H9 (cell line): ENCODE measurements around the gene ACVR1. TPM values are rescaled to one million over a fixed set of nuclear protein-coding genes. Genes with fewer than 3 reads are reported as not detected.

ENCODE experiments used
- DNase-seq: peaks from one replicate; pipeline ENCODE4 v3.0.0-alpha.2; 2017
- H2AFZ ChIP-seq: one replicate; pipeline ENCODE4 v1.6.1; 2013; ENCODE audit warnings: mild to moderate bottlenecking, low read length, control low read depth, moderate library complexity
- H2AK5ac ChIP-seq: 2 replicates; pipeline ENCODE4 v1.6.1; 2013; ENCODE audit warnings: low read length, control low read depth, mixed read lengths; ENCODE audit not compliant: insufficient read length
- H2BK120ac ChIP-seq: one replicate; pipeline ENCODE4 v1.6.1; 2013; ENCODE audit warnings: low read depth, mild to moderate bottlenecking, low read length, control low read depth, inconsistent platforms; ENCODE audit not compliant: poor library complexity, severe bottlenecking
- H2BK12ac ChIP-seq: 2 replicates; pipeline ENCODE4 v1.6.1; 2013; ENCODE audit warnings: low read length, control low read depth, mixed read lengths, low read depth; ENCODE audit not compliant: insufficient read length
- H2BK15ac ChIP-seq: 2 replicates; pipeline ENCODE4 v1.6.1; 2013; ENCODE audit warnings: low read depth, low read length, control low read depth
- H2BK20ac ChIP-seq: one replicate; pipeline ENCODE4 v1.6.1; 2013; ENCODE audit warnings: low read depth, mild to moderate bottlenecking, low read length, control low read depth, inconsistent platforms; ENCODE audit not compliant: poor library complexity, severe bottlenecking
- H2BK5ac ChIP-seq: 2 replicates; pipeline ENCODE4 v1.6.1; 2013; ENCODE audit warnings: low read length, control low read depth, mixed read lengths; ENCODE audit not compliant: insufficient read length
- H3K14ac ChIP-seq: 2 replicates; pipeline ENCODE4 v1.6.1; 2013; ENCODE audit warnings: low read length, control low read depth; ENCODE audit not compliant: insufficient read depth
- H3K18ac ChIP-seq: 2 replicates; pipeline ENCODE4 v1.6.1; 2013; ENCODE audit warnings: low read depth, mild to moderate bottlenecking, mixed read lengths, low read length, control low read depth; ENCODE audit not compliant: insufficient read length
- H3K23ac ChIP-seq: 2 replicates; pipeline ENCODE4 v1.6.1; 2013; ENCODE audit warnings: low read length, control low read depth, mixed read lengths, low read depth; ENCODE audit not compliant: insufficient read length
- H3K23me2 ChIP-seq: 2 replicates; pipeline ENCODE4 v1.6.1; 2013; ENCODE audit warnings: low read depth, mild to moderate bottlenecking, mixed read lengths, low read length, control low read depth; ENCODE audit not compliant: insufficient read length, poor library complexity, severe bottlenecking
- H3K27ac ChIP-seq: 2 replicates; pipeline ENCODE4 v1.5.1; 2013; ENCODE audit warnings: low read length, control low read depth, mixed read lengths, low read depth; ENCODE audit not compliant: insufficient read length
- H3K27me3 ChIP-seq: 2 replicates; pipeline ENCODE4 v1.6.1; 2013; ENCODE audit warnings: low read length, control low read depth, inconsistent platforms; ENCODE audit not compliant: insufficient read depth
- H3K4ac ChIP-seq: 2 replicates; pipeline ENCODE4 v1.6.1; 2013; ENCODE audit warnings: low read depth, mild to moderate bottlenecking, control low read depth, inconsistent platforms, low read length, moderate library complexity
- H3K4me1 ChIP-seq: 2 replicates; pipeline ENCODE4 v1.6.1; 2013; ENCODE audit warnings: low read length, control low read depth, inconsistent platforms; ENCODE audit not compliant: insufficient read depth
- H3K4me2 ChIP-seq: 2 replicates; pipeline ENCODE4 v1.6.1; 2013; ENCODE audit warnings: low read length, control low read depth, mixed read lengths; ENCODE audit not compliant: insufficient read length, insufficient read depth
- H3K56ac ChIP-seq: 2 replicates; pipeline ENCODE4 v1.6.1; 2013; ENCODE audit warnings: low read depth, mild to moderate bottlenecking, mixed read lengths, low read length, control low read depth; ENCODE audit not compliant: insufficient read length
- H3K79me1 ChIP-seq: 2 replicates; pipeline ENCODE4 v1.6.1; 2013; ENCODE audit warnings: low read depth, mild to moderate bottlenecking, moderate library complexity, low read length, control low read depth, inconsistent platforms; ENCODE audit not compliant: insufficient read depth, poor library complexity, severe bottlenecking
- H3K79me2 ChIP-seq: 2 replicates; pipeline ENCODE4 v1.6.1; 2013; ENCODE audit warnings: low read length, control low read depth, inconsistent platforms; ENCODE audit not compliant: insufficient read depth
- H3K9ac ChIP-seq: 2 replicates; pipeline ENCODE4 v1.6.1; 2013; ENCODE audit warnings: low read length, control low read depth, mixed read lengths; ENCODE audit not compliant: insufficient read length; ENCODE audit errors: extremely low read depth
- H3K9me3 ChIP-seq: one replicate; pipeline ENCODE4 v1.6.1; 2013; ENCODE audit warnings: low read depth, low read length, inconsistent platforms; ENCODE audit not compliant: control insufficient read depth
- H3T11ph ChIP-seq: one replicate; pipeline ENCODE4 v1.6.1; 2013; ENCODE audit warnings: mild to moderate bottlenecking, low read length, control low read depth, inconsistent platforms
- H4K20me1 ChIP-seq: one replicate; pipeline ENCODE4 v1.6.1; 2013; ENCODE audit not compliant: control insufficient read depth, insufficient read length, insufficient read depth
- H4K5ac ChIP-seq: 2 replicates; pipeline ENCODE4 v1.6.1; 2013; ENCODE audit warnings: low read depth, mild to moderate bottlenecking, mixed read lengths, low read length, control low read depth; ENCODE audit not compliant: insufficient read length
- H4K8ac ChIP-seq: replicated peaks from 2 replicates; pipeline ENCODE4 v1.6.1; 2013; ENCODE audit warnings: low read length, control low read depth, mixed read lengths, low read depth; ENCODE audit not compliant: insufficient read length
- H4K91ac ChIP-seq: 2 replicates; pipeline ENCODE4 v1.6.1; 2013; ENCODE audit warnings: low read depth, mild to moderate bottlenecking, moderate library complexity, mixed read lengths, low read length, control low read depth; ENCODE audit not compliant: insufficient read length
- H3K27ac Mint-ChIP-seq, 3 experiments: 2 replicates in 2 of 3; 3 replicates in 1 of 3; pipeline ENCODE4 v1.8.0; 2020 to 2021; ENCODE audit warnings: mixed read lengths in 3 of 3, mild to moderate bottlenecking in 1 of 3, moderate library complexity in 1 of 3
- H3K27me3 Mint-ChIP-seq: 2 replicates; pipeline ENCODE4 v1.8.0; 2021; ENCODE audit warnings: low read depth, mild to moderate bottlenecking, moderate library complexity, mixed read lengths
- H3K36me3 Mint-ChIP-seq, 3 experiments: 2 replicates in 2 of 3; 3 replicates in 1 of 3; pipeline ENCODE4 v1.8.0; 2020 to 2021; ENCODE audit warnings: low read depth in 3 of 3, mixed read lengths in 3 of 3; ENCODE audit not compliant: insufficient read depth in 1 of 3
- H3K4me1 Mint-ChIP-seq, 2 experiments: 2 replicates each; pipeline ENCODE4 v1.8.0; 2020; ENCODE audit warnings: mixed read lengths in 2 of 2
- H3K4me3 Mint-ChIP-seq, 2 experiments: 2 replicates in 1 of 2; 3 replicates in 1 of 2; pipeline ENCODE4 v1.8.0; 2020 to 2021; ENCODE audit warnings: mild to moderate bottlenecking in 2 of 2, mixed read lengths in 2 of 2, moderate library complexity in 1 of 2
- H3K9me3 Mint-ChIP-seq, 2 experiments: 2 replicates in 1 of 2; 3 replicates in 1 of 2; pipeline ENCODE4 v1.8.0; 2020; ENCODE audit warnings: mild to moderate bottlenecking in 2 of 2, mixed read lengths in 2 of 2, moderate library complexity in 1 of 2
- CTCF ChIP-seq: fragments of 200-600 bp; sonication (generic); conservative IDR thresholded peaks from 3 replicates; pipeline ENCODE4 v1.8.0; 2021; ENCODE audit warnings: antibody characterized with exemption, mild to moderate bottlenecking
- WGBS: extraction: QIAGEN DNeasy Blood & Tissue Kit; methylation state at CpG from one replicate; pipeline ENCODE4 v1.1.7; 2013; ENCODE audit warnings: missing lambda C conversion rate, low lambda C conversion rate, mixed read lengths; ENCODE audit not compliant: insufficient read length; ENCODE audit errors: extremely low coverage; 5-methylcytosine and 5-hydroxymethylcytosine counted together
- total RNA-seq: library from RNA; stranded (reverse); gene quantifications from 2 replicates; pipeline ENCODE4 v1.2.1, GENCODE V29; 2021

The ACVR1 gene
- total RNA-seq, 1 experiment from 2014 or later = 21.2 TPM

- Histone ChIP-seq H3K27me3 (no peaks in the 10 kb centered on the region), H3K27ac (no peak overlapping the region), H3K79me1 (no peaks in the 10 kb centered on the region), H3K9ac (no peak overlapping the region), H3K79me2 (no peaks in the 10 kb centered on the region; the same call in 1 of the 2 replicates), H2BK120ac (no peak overlapping the region), H3K9me3 (no peaks in the 10 kb centered on the region), H3K4ac (no peak overlapping the region), H2BK15ac (no peak overlapping the region), H3K23me2 (no peaks in the 10 kb centered on the region), H3K14ac (no peak overlapping the region), H4K20me1 (no peaks in the 10 kb centered on the region), H3K23ac (no peak overlapping the region), H2AFZ (no peak overlapping the region), H3K18ac (no peak overlapping the region), H4K5ac (no peak overlapping the region), H4K8ac (no peak overlapping the region), H3K4me2 (no peak overlapping the region), H2BK20ac (no peak overlapping the region), H3K56ac (no peak overlapping the region), H2BK12ac (no peak overlapping the region), H3T11ph (no peak overlapping the region), H2BK5ac (no peak overlapping the region), H2AK5ac (no peak overlapping the region), H3K4me1 (peaks cover 29% of the 10 kb centered on the region), H4K91ac (no peak overlapping the region)
- no peak for DNase-seq
- no CpG with 5 or more reads among the region's 2 CpGs for WGBS
- H3K36me3 Mint-ChIP-seq = 0 out of 7 replicates have a peak, but pooled peaks cover 0 to 3% (median 0%) of the 10 kb centered on the region in 3 experiments
- H3K27me3 Mint-ChIP-seq = no peaks in the 10 kb centered on the region
- TF ChIP-seq CTCF = no peak
- peaks cover 62 to 68% of the 10 kb centered on the region in 2 experiments for H3K4me1 Mint-ChIP-seq
- H3K9me3 Mint-ChIP-seq = no peaks in the 10 kb centered on the region
- H3K27ac Mint-ChIP-seq = peak overlapping the region in 1 of 3 experiments; percentile 19; a peak in 1 of 7 replicates
- no peak overlapping the region for H3K4me3 Mint-ChIP-seq
Measured at GRCh38 chr2:157841485-157841884, 34.6 kb downstream of the ACVR1 start.
